Right lobe of liver (tissue), 4 donors: Measurements from ENCODE around the gene TFR2.

Source experiments
- POLR2A ChIP-seq: fragments of 450-650 bp; IDR thresholded peaks from one replicate; pipeline ENCODE4 v1.6.1; 2017; ENCODE audit warnings: antibody characterized with exemption, mild to moderate bottlenecking
- TF ChIP-seq, protein P1 (sequence below), 4 donors: fragments of 200-600 bp in 3 of 4; fragments of 450-650 bp in 1 of 4; IDR thresholded peaks; one replicate each; pipeline versions ENCODE4 v1.5.1 to v1.8.0; 2016 to 2022; ENCODE audit warnings: antibody characterized with exemption in 4 of 4, mild to moderate bottlenecking in 2 of 4
- donor health status: DM: no; HTN: no; CAD: no.
- donor health status: DM: no; HTN: no; CAD: no.
- donor health status: DM: no; HTN: yes; CAD: no.

DNA sequence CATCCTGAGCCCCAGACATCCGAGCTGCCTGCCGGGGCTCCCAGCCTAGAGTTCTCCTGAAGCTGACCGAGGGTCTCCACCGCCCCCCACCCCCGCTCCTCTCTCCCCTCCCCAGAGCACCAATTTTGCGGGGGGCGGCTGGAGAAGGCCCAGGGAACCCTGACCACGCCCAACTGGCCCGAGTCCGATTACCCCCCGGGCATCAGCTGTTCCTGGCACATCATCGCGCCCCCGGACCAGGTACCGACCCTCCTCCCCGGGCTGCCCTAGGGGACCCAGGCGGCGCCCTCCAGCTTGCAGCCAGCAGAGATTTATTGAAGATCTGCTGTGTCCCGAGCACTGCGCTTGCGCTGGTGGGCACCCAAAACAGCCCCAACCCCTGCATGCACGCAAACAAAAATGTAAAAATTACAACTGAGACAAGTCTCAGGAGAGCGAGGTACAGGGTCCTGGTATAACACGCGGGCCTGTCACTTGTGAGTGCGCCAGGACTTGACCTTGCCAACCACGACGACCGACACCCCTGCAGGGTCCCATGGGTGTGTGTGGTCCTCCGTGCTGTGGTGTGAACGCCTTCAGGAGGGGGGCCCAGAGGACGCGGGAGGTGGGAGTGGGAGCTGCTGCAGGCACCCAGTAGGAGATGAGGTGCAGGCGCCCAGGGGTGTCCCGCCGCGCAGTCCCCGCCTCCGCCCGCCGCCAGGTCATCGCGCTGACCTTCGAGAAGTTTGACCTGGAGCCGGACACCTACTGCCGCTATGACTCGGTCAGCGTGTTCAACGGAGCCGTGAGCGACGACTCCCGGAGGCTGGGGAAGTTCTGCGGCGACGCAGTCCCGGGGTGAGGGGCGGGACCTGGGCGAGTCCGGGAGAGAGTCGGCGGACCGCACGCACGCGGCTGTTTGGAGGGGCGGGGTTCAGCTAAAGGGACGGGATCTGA is 36.1 kb downstream of the TFR2 start:
- TF ChIP-seq, protein P1, sequence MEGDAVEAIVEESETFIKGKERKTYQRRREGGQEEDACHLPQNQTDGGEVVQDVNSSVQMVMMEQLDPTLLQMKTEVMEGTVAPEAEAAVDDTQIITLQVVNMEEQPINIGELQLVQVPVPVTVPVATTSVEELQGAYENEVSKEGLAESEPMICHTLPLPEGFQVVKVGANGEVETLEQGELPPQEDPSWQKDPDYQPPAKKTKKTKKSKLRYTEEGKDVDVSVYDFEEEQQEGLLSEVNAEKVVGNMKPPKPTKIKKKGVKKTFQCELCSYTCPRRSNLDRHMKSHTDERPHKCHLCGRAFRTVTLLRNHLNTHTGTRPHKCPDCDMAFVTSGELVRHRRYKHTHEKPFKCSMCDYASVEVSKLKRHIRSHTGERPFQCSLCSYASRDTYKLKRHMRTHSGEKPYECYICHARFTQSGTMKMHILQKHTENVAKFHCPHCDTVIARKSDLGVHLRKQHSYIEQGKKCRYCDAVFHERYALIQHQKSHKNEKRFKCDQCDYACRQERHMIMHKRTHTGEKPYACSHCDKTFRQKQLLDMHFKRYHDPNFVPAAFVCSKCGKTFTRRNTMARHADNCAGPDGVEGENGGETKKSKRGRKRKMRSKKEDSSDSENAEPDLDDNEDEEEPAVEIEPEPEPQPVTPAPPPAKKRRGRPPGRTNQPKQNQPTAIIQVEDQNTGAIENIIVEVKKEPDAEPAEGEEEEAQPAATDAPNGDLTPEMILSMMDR (IDR thresholded peaks at IDR 0.05) = no peak
- no peak for TF ChIP-seq POLR2A
